SK-N-SH treated with all-trans-retinoic acid at 6 μM for 48 hours (cell line): ENCODE measurements around the gene EML4.
A peak's percentile ranks its signal among the peaks of the same experiment; 100 is the strongest.

Experiments
- ATAC-seq: fragments of 200-7000 bp; cut with Tn5 transposase; 3 replicates; pipeline ENCODE4 v1.9.1; 2020; ENCODE audit warnings: mild to moderate bottlenecking, moderate library complexity
- ARNTL ChIP-seq: fragments of 450-650 bp; formaldehyde crosslinking; IDR thresholded peaks from 2 replicates; pipeline ENCODE4 v1.5.0; 2020; ENCODE audit warnings: low read depth, mild to moderate bottlenecking, moderate library complexity, borderline replicate concordance
- BACH2 ChIP-seq: fragments of 250-450 bp; sonication (Bioruptor Pico); IDR thresholded peaks from 2 replicates; pipeline ENCODE4 v1.9.0; 2021; ENCODE audit warnings: mild to moderate bottlenecking, borderline replicate concordance
- CREB5 ChIP-seq: fragments of 250-450 bp; sonication (Bioruptor Pico); IDR thresholded peaks from 2 replicates; pipeline ENCODE4 v1.5.1; 2020; ENCODE audit warnings: low read depth, mild to moderate bottlenecking, moderate library complexity
- CSRNP3 ChIP-seq: fragments of 250-450 bp; sonication (Bioruptor Pico); IDR thresholded peaks from 2 replicates; pipeline ENCODE4 v1.5.1; 2021; ENCODE audit warnings: mild to moderate bottlenecking, moderate library complexity
- ESRRG ChIP-seq: fragments of 250-450 bp; sonication (Bioruptor Pico); IDR thresholded peaks from 2 replicates; pipeline ENCODE4 v1.6.1; 2021; ENCODE audit warnings: mild to moderate bottlenecking
- GLIS3 ChIP-seq: fragments of 250-450 bp; sonication (Bioruptor Pico); IDR thresholded peaks from 2 replicates; pipeline ENCODE4 v1.5.0; 2020; ENCODE audit warnings: mild to moderate bottlenecking, moderate library complexity
- ISL1 ChIP-seq: fragments of 250-450 bp; sonication (Bioruptor Pico); IDR thresholded peaks from 2 replicates; pipeline ENCODE4 v2.1.2; 2022; ENCODE audit warnings: mild to moderate bottlenecking, moderate library complexity
- OSR1 ChIP-seq: fragments of 250-450 bp; sonication (Bioruptor Pico); IDR thresholded peaks from 2 replicates; pipeline ENCODE4 v1.8.0; 2022; ENCODE audit warnings: moderate library complexity, mild to moderate bottlenecking, inconsistent platforms
- PATZ1 ChIP-seq: fragments of 250-450 bp; sonication (Bioruptor Pico); IDR thresholded peaks from 2 replicates; pipeline ENCODE4 v1.8.0; 2020; ENCODE audit warnings: mild to moderate bottlenecking, moderate library complexity, borderline replicate concordance
- POU6F1 ChIP-seq: fragments of 250-450 bp; sonication (Bioruptor Pico); IDR thresholded peaks from 2 replicates; pipeline ENCODE4 v1.8.0; 2021; ENCODE audit warnings: low read depth, mild to moderate bottlenecking, moderate library complexity, borderline replicate concordance
- PPARA ChIP-seq: fragments of 250-450 bp; sonication (Bioruptor Pico); IDR thresholded peaks from 2 replicates; pipeline ENCODE4 v1.5.0; 2020; ENCODE audit warnings: mild to moderate bottlenecking, borderline replicate concordance
- RARB ChIP-seq: fragments of 250-450 bp; sonication (Bioruptor Pico); IDR thresholded peaks from 2 replicates; pipeline ENCODE4 v1.8.0; 2021; ENCODE audit warnings: mild to moderate bottlenecking, moderate library complexity
- TCF4 ChIP-seq: fragments of 250-450 bp; sonication (Bioruptor Pico); IDR thresholded peaks from 2 replicates; pipeline ENCODE4 v1.8.0; 2021; ENCODE audit warnings: mild to moderate bottlenecking, moderate library complexity, borderline replicate concordance
- TOX ChIP-seq: fragments of 250-450 bp; sonication (Bioruptor Pico); IDR thresholded peaks from 2 replicates; pipeline ENCODE4 v1.8.0; 2021; ENCODE audit warnings: mild to moderate bottlenecking, moderate library complexity, borderline replicate concordance
- ZC3H10 ChIP-seq: fragments of 250-450 bp; sonication (Bioruptor Pico); IDR thresholded peaks from 2 replicates; pipeline ENCODE4 v1.5.1; 2021; ENCODE audit warnings: mild to moderate bottlenecking, moderate library complexity
- ZNF70 ChIP-seq: fragments of 450-650 bp; formaldehyde crosslinking; IDR thresholded peaks from 2 replicates; pipeline ENCODE4 v1.5.0; 2020; ENCODE audit warnings: mild to moderate bottlenecking, moderate library complexity

EML4 gene

GRCh38 chr2:42281416-42282081 is 112.4 kb downstream of the EML4 start:
- TF ChIP-seq CSRNP3 (CRISPR knock-in tag) (no peak), GLIS3 (no peak), PATZ1 (CRISPR knock-in tag) (no peak), ZNF70 (CRISPR knock-in tag) (no peak), ZC3H10 (CRISPR knock-in tag) (no peak), TCF4 (CRISPR knock-in tag) (no peak), PPARA (CRISPR knock-in tag) (no peak), ISL1 (CRISPR knock-in tag) (no peak), RARB (no peak), BACH2 (CRISPR knock-in tag) (no peak), CREB5 (CRISPR knock-in tag) (no peak), POU6F1 (CRISPR knock-in tag) (no peak), TOX (CRISPR knock-in tag) (no peak), ARNTL (CRISPR knock-in tag) (no peak)
- ATAC-seq = no peak

GRCh38 chr2:42284019-42284418 is 114.9 kb downstream of the EML4 start:
- TF ChIP-seq CSRNP3 (CRISPR knock-in tag) = no peak
- TF ChIP-seq ESRRG (CRISPR knock-in tag) = no peak
- no peak for TF ChIP-seq ZC3H10 (CRISPR knock-in tag)
- no peak for TF ChIP-seq ISL1 (CRISPR knock-in tag)
- no peak for TF ChIP-seq TCF4 (CRISPR knock-in tag)
- TF ChIP-seq OSR1 (CRISPR knock-in tag) = no peak
- no peak for TF ChIP-seq ARNTL (CRISPR knock-in tag)
- no peak for TF ChIP-seq ZNF70 (CRISPR knock-in tag)
- TF ChIP-seq TOX (CRISPR knock-in tag) = no peak
- TF ChIP-seq PATZ1 (CRISPR knock-in tag) = no peak
- no peak for ATAC-seq

GRCh38 chr2:42286268-42286946 is 117.3 kb downstream of the EML4 start:
- no peak for ATAC-seq
- TF ChIP-seq ZNF70 (CRISPR knock-in tag) (no peak), ISL1 (CRISPR knock-in tag) (0 out of 2 replicates have a peak, but pooled peaks have one; percentile 5), CREB5 (CRISPR knock-in tag) (no peak), ESRRG (CRISPR knock-in tag) (no peak), RARB (no peak), CSRNP3 (CRISPR knock-in tag) (no peak), POU6F1 (CRISPR knock-in tag) (no peak), ZC3H10 (CRISPR knock-in tag) (no peak)
- TF ChIP-seq, all 23 proteins: peak for 1
